HCT116 (cell line): ENCODE measurements around the gene TMEM132A.

Source experiments
- CEBPB ChIP-seq: IDR thresholded peaks from 2 replicates; pipeline ENCODE4 v1.6.1; 2012; ENCODE audit warnings: low read depth
- EZH2 ChIP-seq: fragments of 200-600 bp; sonication (generic); IDR thresholded peaks from 2 replicates; pipeline ENCODE4 v1.6.1; 2017; ENCODE audit warnings: antibody characterized with exemption, mixed run types
- EZH2phosphoT487 ChIP-seq: fragments of 200-600 bp; IDR thresholded peaks from 2 replicates; pipeline ENCODE4 v1.6.1; 2018; ENCODE audit warnings: antibody characterized with exemption, borderline replicate concordance
- POLR2A ChIP-seq: IDR thresholded peaks from 2 replicates; pipeline ENCODE4 v1.7.0; 2011; ENCODE audit warnings: borderline replicate concordance; ENCODE audit not compliant: insufficient read depth, insufficient read length; ENCODE audit errors: extremely low read depth
- SIN3A ChIP-seq: IDR thresholded peaks from 2 replicates; pipeline ENCODE4 v1.6.1; 2012; ENCODE audit warnings: low read depth
- TF ChIP-seq, protein P1 (sequence below), 3 experiments: fragments of 200-600 bp in 1 of 3; sonication (generic) in 1 of 3; IDR thresholded peaks in 2 of 3; conservative IDR thresholded peaks in 1 of 3; 2 replicates each; pipeline ENCODE4 v1.5.1; 2012 to 2017; ENCODE audit warnings: low read depth in 2 of 3, low read length in 2 of 3, antibody characterized with exemption in 1 of 3, borderline replicate concordance in 1 of 3, control low read depth in 1 of 3, mild to moderate bottlenecking in 1 of 3, mixed read lengths in 1 of 3, mixed run types in 1 of 3, moderate library complexity in 1 of 3; ENCODE audit not compliant: insufficient read depth in 1 of 3

DNA sequence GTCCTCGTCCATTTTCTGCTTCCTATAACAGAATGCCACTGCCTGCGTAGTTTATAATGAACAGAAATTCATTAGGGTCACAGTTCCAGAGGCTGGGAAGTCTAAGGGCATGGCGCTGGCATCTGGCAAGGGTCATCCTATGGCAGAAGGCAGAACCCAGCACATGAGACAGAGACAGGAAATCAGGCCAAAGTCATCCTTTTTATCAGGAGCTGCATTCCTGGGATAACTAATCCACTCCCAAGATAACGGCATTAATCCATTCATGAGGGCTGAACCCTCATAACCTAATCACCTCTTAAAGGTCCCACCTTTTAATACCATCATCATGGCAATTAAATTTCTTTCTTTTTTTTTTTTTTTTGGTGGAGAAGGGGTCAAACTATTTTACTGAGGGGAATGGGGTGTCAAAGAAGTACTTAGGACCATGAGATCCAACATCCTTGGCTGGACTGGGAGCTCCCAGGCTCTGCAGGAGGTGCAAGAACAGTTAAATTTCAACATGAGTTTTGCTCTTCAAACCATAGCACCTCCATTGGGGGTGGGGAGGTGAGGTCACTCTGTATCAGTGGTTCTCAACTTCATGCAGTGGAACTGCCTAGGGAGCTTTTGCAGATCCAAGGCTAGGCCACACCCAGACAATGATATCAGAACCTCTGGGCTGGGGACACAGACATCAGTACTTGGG, 5.9 kb upstream of the TMEM132A start:
- TF ChIP-seq POLR2A (no peak), SIN3A (no peak), EZH2phosphoT487 (no peak), EZH2 (no peak), CEBPB (no peak)
- TF ChIP-seq, protein P1, sequence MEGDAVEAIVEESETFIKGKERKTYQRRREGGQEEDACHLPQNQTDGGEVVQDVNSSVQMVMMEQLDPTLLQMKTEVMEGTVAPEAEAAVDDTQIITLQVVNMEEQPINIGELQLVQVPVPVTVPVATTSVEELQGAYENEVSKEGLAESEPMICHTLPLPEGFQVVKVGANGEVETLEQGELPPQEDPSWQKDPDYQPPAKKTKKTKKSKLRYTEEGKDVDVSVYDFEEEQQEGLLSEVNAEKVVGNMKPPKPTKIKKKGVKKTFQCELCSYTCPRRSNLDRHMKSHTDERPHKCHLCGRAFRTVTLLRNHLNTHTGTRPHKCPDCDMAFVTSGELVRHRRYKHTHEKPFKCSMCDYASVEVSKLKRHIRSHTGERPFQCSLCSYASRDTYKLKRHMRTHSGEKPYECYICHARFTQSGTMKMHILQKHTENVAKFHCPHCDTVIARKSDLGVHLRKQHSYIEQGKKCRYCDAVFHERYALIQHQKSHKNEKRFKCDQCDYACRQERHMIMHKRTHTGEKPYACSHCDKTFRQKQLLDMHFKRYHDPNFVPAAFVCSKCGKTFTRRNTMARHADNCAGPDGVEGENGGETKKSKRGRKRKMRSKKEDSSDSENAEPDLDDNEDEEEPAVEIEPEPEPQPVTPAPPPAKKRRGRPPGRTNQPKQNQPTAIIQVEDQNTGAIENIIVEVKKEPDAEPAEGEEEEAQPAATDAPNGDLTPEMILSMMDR (IDR thresholded peaks at IDR 0.05 in 2 of 3, conservative IDR thresholded peaks at IDR 0.05 in 1 of 3; ENCODE audit: borderline replicate concordance in 1 of 3, insufficient read depth in 1 of 3, low read depth in 2 of 3, low read length in 2 of 3) = no peak
